Prostate gland (tissue), 2 donors: ENCODE measurements around the gene VKORC1L1.
"Not testable (repeated sequence)": the region's sequence is repeated elsewhere in the genome, so short reads cannot be mapped to it uniquely, and the experiment has no call there.

Experiments
- CTCF ChIP-seq, 4 experiments: fragments of 200-600 bp in 2 of 4; fragments of 450-650 bp in 2 of 4; sonication (generic) in 2 of 4; IDR thresholded peaks; 1 replicate in 3 of 4; 2 replicates in 1 of 4; pipeline ENCODE4 v1.5.1; 2016 to 2019; ENCODE audit warnings: antibody characterized with exemption in 4 of 4, mild to moderate bottlenecking in 2 of 4, moderate library complexity in 2 of 4
- POLR2A ChIP-seq: fragments of 450-650 bp; IDR thresholded peaks from one replicate; pipeline ENCODE4 v1.6.1; 2016; ENCODE audit warnings: antibody characterized with exemption, mild to moderate bottlenecking

DNA sequence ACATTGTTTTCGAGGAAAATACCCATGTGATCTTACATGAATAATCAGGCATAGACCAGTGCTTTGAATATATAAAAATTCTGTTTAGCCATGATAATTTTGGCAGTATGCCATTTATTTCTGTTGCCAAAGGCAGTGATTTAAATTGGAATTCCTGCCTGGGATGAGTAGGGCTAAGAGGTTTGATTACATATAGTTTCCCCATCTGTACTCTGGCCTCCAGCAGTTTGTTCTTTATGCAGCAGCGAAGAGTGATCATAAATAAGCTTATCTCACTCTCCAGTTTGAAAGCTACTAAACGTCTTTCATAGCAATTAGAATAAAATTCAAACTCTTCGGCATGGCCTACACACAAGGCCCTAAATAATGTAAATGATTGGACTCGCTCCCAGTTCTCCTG is 72.9 kb downstream of the VKORC1L1 start:
- not testable (repeated sequence) for TF ChIP-seq POLR2A; CTCF (IDR thresholded peaks at IDR 0.05)
